NCI-H524 (cell line): ENCODE results near the gene FBN1.

Experiments
- DNase-seq, 2 experiments: peaks; one replicate each; lab custom pipeline; 2025; lab: John Stamatoyannopoulos, UW

The FBN1 gene

DNA sequence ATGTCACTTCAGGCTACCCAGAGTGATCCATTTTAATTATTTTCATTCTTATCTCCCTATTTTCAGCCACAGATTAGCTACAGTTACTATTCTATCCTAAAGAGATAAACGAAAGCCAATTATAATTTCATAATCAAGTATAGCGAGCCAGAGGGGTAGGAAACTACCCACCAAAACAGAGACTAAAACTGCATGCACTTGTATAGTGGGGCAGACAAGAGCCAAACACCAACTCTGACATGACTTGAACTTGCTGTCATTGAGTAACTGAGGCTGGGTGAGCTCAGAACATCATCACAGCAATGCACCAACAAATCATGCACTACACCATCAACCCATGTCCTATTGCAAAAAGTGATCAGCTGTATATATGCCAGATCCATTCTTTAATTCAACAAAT is 64.8 kb downstream of the FBN1 start:
- DNase-seq: no peak

DNA sequence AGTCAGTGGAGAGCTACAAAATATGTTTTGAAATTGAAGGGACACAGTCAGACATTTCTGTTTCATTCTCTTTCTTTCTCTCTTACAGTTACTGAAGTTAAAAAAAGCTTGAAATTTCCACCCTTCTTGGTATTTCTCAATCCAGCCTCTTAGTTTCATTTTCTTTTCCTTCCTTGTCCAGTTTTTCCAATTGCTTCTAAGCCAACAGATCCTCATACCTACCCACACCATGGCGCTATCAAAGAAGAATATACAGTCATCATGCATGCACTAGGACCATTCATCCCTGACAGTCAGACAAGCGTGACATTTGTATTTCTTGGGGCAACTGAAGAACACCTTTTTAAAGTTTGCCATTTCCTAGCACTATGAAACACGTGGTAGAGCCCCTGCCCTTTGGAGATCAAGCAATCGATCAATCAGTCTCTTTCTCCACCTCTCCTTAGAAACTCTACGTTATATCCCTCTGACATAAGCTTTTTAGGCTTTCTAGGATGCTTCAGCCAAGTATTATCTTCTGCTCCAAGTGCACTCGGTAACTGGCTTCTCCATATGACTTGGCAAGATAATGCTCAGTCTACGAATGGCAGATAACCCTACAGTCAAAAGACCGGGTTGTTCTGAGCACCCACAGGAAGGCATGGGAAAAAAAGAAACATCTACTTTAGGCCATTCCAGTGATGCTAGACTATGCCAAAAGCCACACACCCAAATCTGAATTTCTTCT is 65.4 kb downstream of the FBN1 start:
- DNase-seq: no peak

DNA sequence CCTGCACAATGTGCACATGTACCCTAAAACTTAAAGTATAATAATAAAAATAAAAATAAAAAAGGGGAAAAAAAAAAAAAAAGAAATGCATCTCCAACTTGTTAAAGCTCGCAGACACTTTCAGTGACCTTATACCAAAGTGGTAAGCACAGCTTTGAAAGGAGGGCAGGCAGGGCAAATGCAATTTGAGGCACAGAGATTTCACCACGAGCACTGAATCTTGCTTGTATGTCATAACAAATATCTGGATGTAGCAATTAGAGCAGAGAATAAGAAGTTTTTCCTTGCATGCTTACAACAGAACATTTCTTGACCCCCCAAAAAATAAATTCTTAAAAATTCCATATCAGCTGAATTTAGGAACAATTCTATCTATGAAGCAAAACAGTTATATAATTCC is 66.5 kb downstream of the FBN1 start:
- DNase-seq: no peak

DNA sequence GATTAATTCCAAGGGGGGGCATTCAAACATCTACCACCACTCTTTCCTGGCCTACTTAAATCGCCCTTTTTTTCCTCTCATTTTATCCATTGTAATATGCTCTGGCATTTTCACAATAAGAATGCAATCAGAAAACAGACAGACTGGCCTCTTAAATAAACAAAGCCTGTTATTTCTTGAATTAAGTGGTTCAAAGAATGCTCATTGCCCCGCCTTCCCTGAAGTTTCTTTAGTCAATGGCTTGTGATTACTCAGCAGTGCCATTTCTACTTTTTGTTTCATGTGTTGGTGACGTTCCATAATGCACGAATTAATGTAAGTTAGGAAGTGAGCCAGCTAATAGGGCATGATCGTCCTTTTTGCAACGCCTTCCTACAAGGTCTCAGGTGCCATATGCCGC is 68.0 kb downstream of the FBN1 start:
- peak; percentile 72 to 96 for DNase-seq

DNA sequence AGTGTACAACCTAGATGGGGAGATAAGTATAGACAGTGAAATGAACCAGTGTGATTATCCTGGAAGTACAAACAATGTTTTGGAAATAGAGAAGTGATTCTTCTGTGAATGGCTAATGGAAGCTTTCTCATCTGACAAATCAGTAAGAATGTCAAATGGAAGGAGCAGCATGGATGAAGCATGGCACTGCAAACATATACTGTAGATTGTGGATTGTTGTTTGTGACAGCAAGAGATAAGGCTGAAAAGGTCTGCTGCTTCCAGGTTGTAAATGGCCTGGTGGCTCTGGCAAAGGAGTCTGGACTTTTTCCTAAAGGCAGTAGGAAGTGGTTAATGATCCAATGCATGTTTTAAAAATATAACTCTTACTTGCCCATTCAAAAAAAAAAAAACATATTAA is 71.3 kb downstream of the FBN1 start:
- no peak for DNase-seq

DNA sequence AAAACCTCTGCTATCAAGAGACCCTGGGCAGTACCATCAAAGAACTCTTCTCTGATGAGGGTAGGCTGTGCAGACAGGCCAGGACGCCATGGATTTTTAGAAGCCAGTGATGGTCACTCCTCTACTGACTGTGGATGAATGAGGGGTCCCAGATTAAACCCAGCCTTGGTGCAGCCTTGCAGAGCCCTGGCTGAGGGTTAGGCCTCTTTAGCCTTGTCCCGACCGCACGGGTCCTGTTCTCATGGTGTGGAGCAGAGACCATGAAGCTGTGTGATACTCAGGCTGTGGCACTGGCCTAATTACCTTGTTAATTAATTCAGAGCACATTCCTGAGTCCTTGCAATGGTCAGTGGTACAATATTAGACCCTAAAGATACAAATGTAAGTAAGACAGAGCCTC is 71.7 kb downstream of the FBN1 start:
- no peak for DNase-seq

DNA sequence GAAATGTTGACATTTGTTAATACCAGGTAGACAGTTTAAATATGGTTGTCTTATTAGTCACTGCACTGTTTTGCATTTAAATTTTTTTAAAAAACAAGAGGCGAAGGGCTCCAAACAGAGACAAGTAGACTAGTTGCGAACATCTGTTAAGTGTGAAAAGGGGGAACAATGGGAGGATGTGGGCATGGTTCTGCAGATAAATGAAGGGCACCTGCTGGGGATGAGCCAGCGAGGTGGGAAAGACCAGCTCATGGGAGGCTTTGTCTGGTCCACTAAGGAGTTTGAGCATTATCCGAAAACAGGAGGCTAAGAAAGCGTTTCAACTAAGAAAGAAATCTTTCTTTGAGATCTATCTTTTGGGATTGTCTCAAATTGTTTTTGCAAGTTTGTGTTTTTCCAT is 72.7 kb downstream of the FBN1 start:
- DNase-seq: no peak

DNA sequence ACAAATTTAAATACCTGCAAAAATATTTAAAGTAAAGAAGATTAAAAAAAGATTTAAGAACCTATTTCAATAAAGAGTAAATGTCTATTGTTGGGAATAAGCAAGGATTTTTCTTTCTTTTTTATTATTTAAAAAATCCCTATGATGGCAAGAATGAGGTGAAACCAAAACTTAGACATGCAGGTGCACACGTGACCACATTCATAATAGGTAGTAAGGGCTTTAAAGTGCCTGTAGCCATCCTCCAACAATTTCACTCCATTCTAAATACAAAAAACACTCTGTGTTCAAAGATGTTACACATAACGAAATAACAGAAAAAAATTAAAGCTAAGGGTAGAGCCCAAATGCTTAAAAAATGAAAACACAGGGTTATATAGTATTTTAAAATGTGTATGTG is 74.0 kb downstream of the FBN1 start:
- no peak for DNase-seq

DNA sequence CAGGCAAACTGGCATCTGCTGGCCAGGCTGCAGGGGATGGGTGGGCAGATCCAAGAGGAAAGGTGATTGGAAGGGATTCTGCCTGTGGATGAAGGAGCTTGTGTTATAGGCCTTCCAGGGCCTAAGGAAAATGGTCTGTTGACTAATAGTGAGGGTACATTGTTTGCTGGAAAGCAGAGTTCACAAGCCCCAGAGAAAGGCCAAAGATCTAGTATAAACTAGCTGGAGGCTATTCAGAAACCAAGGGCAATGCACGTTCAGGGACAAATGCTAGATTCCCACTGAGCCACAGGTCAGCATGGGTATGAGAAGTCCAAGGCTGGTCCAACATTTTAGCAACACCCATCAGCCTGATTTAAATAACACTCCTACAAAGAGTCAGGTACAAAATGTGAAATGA is 74.7 kb downstream of the FBN1 start:
- no peak for DNase-seq

DNA sequence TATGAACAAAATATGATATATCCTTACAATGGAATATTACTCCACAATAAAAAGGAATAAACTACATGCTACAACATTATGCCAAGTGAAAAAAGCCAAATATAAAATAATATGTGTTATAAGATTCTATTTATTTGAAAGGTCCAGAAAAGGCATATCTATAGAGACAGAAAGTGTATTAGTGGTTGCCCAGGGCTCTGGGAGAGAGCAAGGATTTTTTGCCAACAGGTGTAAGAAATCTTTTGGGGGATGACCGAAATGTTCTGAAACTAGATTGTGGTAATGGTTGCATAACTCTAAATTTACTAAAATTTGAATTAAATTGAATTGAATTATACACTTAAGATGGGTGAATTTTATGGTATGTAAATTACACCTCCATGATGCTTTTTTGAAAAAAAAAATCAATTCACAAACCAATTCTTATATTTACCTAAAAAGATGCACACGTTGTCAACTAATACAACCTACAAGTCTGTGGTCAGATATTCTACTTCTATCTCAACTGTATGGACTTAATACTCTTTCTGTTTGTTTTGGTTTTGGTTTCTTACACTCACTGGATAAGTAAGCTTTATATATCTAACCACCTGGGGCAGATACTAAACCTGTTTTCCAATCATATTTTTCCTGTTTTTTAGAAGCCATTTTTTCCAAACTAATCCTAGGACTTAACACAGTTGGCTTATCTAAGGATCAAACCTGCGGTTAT is 75.8 kb downstream of the FBN1 start:
- no peak for DNase-seq

DNA sequence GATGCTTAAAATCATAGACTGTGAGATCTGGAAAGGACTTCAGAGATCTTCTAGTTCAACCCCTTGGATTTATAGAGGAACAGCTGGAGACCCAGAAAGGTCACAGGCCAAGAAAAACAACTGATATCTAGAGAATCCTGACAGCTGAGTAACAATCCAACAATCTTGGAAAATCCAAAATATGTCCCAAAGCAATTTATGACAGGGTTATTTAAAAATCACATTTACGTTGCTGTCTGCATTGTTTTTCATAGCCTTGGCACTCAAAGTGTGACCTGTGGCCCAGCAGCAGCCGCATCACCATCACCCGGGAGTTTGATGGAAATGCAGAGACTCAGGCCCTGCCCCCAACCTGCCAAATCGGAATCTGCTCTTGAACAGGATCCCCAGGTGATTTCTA is 78.8 kb downstream of the FBN1 start:
- DNase-seq: no peak

DNA sequence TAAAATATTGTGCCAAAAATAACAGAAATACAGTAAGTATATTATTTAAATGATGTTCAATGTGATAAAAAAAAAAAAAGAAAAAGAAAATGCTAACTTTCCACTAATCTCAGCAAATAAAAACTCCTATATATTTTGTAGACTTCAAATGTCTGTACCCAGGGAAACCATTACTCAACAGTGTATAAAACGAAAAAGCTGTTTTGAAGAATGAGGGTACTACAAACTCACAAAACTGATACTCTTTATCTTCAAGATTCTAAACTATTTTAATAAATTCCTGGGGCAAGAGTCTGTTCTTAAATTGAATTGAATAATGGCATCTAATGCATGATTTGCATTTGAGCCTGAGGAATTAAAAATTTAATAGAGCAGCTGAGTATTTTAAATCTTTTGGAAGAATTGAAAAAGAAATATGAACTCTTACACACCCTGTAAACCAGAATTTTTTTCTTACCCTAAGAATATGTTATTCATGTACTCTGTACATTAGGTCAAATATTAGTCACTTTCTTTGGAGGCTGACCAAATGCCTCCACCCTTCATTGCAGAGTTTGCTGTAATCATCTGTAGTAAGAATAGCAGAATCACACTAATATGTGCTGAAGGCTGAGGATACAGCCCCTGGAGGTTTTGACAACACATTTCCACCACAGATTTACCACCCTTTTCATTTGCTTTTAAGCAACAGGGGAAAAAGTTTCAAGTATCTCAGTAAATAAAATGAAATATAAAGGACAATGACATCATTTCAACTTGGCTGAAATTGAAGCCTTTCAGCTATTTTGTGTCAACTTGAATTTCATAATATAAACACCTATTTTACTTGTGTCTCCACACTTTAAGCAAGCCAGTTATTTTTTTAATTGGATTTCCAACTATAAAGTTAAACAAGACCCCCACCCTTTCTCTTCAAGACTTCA is 79.7 kb downstream of the FBN1 start:
- DNase-seq: no peak

DNA sequence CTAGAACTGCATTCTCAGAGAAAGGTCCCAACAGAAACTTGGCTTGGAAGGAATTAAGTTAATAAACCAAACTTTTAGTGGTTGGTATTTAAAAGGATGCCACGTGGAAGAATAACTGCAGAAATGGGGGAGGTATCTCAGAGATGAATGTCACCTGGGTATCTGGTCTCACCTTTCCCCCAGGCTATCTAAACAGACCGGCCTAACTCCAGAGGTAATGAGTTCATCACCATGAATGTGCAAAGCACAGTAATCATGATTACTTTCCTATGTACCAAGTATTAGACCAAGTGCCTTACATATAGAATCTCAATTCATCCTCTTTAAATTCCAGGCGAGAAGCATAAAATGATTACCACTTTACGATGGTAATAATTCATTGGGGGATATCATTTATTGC is 80.8 kb downstream of the FBN1 start:
- DNase-seq: no peak

DNA sequence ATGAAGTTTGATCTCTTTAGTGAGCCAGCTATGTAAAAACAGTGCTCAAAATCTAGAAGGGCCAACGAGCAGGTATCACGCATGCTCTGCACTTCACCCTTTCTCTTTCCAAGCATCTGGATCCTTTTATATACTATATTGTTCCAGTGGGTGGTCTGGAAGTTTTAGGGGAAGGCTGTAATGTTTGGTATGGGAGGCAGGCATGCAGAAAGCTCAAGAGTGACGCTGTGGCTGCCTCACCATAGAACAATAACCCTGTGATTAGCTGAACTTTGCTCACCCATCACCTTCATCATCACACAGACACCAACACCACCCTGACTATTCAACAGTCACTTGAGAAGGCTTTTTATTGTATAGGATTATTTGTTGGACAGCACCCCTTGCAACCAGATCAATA is 81.6 kb downstream of the FBN1 start:
- no peak for DNase-seq

DNA sequence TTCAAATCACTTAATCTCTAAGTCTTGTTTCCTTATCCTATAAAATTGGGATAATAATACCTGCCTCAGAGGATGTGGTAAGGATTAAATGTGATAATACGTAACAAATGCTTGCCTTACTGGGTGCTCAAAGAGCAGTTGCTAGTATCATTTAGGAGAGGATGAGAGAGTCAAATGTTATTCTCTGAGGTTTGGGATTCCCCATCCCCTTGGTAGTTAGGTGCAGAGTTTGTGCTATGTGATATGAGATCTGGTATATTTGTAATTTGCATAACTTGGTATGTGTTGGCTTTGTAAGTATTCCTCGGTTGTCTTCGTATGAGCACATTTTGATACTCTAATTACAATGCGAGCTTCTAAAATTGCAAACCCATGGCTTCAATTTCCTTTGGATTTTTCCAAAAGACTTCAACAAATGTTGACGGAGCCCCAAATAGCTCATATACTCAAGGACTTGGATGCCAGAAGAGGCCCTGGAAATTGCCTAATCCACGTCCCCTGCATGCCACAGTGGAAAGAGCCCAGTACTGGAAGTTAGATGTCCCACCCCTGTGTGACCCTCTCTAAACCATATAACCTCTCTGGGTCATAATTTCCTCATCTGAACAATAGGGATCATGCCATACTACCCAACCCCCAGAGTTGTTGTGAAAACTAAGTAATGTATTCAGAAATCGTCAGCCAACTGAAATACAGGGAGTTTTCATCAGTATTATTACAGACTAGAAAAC is 85.0 kb downstream of the FBN1 start:
- no peak for DNase-seq

DNA sequence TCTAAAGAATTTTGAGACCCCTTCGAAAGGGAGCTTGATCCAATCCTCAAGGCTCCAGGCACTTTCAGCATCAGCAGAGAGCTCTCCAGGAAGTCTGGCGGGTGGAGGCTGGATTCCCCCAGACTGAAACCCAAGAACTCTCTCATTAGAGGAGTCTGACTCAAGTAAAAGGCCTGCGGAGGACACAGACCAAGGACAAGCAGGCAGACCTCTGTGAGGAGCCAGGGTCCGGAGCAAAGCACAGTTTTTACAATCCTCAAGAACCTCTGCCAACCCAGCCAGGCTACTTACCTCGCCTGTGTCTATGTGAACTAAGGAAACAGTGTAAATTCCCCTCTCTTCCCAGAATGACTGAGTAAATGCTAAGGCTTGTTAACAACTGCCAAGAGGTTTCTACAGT is 86.2 kb downstream of the FBN1 start:
- DNase-seq: no peak

DNA sequence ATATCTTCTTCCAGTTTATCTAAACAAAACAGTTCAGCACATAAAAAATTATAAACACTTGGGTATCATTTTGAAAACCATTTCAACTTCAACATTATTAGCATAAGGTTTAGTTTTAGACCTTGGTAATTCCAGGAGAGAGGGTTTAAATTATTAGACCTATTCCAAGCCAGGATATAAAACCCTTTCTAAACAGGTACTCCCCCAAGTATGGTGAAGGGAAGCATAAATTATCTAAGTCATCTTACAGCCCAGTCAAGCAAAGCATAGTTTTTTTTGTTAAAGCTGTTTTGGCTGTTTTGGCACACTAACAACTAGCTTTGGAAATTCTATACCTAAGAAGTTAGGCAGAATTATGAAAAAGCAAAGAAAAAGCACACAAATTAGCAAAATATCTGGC is 87.3 kb downstream of the FBN1 start:
- DNase-seq: no peak

DNA sequence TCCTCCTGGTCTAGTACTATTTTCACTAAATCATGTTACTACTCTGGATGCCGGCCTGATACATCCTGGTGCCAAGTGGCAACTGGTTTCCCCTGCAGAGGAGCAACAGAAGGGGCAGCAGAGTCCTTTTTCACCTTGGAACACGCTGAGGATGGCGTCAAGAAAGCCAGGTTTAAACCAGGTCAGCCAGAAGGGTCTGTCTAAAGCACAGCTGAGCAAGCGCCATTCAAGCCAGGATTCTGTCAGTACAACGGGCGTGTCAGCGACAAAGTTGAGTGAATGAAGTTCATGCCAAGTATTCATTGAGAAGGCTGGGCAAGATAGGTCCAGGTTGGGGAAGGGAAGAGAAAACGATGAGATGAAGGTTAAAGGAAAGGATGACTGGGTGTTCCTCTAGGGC is 88.2 kb downstream of the FBN1 start:
- DNase-seq: no peak

DNA sequence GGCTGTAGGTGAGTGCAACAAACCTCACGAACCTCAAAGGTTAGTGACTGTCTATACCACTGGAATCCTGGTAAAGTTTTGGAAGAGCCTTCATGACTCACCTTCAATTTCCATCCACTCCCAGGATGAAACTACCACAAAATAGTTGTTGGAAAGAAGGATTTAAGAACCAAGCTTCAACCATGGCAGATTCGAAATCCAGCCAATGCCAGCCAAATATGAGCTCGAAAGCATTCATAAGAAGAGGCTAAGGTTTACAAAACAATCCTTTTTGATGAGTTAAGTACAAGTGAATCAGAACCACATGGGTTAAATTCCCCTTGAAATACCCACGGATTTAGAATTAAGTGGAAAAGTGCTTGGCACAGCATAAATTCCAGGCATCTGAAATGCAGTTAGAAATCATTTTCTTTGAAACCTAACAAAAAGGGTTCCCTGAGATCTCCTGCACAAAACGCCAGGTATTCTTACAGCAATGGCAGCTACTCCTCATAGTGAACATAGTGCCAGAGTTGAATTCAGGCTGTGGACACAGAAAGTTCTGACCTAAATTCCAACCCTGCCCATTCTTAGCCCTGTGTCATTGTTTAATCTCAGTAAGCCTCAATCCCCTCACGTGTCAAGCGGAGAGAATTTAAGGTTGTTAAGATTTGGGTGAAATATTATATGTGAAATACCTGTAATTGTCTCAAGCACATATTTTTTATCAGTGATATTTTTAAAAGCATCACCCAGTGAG is 89.2 kb downstream of the FBN1 start:
- DNase-seq: no peak

DNA sequence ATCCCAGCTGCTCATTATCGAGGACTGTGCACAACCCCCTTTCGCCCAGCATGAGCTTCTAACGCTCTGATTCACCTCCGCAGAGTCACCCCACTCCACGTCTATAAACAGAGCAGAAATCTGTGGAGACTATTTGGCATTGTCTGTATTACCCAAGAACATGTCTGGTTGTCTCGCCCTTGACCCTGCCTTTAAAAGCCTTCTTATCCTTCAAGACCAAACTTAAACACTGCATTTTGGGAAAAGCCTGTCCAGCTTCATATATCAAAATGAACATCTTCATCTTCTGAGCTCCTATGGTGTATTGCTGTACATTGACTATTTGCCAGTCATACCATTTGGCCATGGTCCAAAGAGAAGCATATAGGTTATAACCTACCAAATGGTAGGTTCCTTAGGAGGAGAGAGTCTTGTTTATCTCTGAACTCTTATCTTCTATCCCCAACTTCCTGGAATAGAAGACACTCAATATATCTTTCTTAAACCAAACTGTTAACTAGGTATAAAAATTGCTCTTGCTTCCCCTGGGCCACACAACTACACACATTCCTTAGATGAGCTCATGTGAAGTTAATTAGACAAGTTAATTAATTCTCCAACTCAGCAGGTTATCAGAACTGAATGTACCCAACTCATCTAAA is 90.1 kb downstream of the FBN1 start:
- DNase-seq: no peak

DNA sequence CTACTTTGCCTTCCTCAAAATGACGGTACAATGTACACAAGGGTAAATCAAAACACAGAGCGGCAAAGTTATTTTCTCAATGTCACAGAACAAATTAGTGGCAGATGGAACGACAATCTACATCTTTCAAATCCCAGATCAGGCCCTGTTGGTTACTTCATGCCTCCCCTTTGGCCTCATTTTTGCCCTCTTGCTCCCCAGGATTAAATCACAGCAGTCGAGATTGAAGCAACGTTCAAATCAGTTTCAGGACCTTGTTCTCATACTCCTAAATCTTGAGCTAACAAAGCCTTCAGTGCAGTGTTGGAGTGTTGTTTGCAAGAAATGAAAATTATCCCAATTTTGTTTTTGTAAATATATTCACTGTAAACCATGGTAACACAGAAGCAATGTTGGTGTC is 91.4 kb downstream of the FBN1 start:
- DNase-seq: no peak
